ENCODE data around the gene GOLGA3. TPM values are rescaled to one million over a fixed set of nuclear protein-coding genes. Genes with fewer than 3 reads are reported as not detected.

GOLGA3 gene
- total RNA-seq, 1 donor = 148 TPM

DNA sequence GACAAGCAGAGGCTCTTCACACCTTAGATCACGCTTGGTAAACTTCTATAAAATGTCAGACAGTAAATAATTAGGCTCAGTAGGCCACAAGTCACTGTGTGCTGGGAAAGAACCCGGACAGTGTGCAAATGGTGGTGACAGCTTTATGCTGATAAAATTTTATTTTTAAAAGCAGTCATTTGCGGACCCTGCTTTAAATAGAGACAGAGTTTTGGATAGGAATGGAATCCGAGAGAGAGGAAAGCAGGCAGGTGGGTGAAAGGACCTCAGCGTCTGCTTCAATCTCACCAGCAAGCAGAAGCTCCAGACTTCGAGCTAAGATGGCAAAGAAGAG, 88.4 kb downstream of the GOLGA3 start:
- no peak for DNase-seq (ENCODE audit: low read depth)
- H3K4me3 ChIP-seq (ENCODE audit: low read depth, low read length) = no peak overlapping the region
- TF ChIP-seq, protein P1, sequence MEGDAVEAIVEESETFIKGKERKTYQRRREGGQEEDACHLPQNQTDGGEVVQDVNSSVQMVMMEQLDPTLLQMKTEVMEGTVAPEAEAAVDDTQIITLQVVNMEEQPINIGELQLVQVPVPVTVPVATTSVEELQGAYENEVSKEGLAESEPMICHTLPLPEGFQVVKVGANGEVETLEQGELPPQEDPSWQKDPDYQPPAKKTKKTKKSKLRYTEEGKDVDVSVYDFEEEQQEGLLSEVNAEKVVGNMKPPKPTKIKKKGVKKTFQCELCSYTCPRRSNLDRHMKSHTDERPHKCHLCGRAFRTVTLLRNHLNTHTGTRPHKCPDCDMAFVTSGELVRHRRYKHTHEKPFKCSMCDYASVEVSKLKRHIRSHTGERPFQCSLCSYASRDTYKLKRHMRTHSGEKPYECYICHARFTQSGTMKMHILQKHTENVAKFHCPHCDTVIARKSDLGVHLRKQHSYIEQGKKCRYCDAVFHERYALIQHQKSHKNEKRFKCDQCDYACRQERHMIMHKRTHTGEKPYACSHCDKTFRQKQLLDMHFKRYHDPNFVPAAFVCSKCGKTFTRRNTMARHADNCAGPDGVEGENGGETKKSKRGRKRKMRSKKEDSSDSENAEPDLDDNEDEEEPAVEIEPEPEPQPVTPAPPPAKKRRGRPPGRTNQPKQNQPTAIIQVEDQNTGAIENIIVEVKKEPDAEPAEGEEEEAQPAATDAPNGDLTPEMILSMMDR (IDR thresholded peaks at IDR 0.05; ENCODE audit: insufficient read depth, low read depth, low read length) = no peak

DNA sequence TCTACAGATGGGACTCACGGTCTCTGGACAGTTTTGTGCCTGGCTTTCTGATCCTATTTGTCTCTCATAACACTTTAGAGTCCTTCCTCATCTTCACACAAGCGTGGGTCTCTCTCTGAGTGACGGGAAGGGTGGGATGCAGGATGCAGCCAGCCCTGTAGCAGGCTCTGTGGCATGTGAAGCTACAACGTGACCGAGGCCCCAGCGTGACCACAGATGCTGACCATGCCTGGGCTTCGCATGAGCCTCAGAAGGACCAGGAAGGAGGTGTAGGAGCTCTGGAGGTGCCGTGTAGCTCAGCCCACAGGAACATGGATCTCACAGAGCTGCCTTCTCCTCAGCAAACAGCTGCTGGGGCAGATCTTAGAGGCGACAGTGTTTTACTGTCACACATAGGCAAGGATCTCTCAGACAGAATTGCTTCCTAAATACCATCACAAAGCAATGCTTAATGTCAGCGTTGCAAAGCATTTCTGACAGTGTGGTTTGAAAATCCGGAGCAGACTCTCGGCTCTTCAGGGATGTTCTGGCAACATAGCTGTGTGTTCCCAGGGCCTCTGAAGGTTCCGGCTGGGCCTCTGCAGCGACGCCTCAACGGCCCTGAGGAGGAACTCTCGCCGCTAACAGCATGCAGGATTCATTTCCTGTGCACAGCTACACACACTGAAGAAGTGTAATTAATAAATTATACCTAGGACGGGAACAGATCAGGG, 88.9 kb downstream of the GOLGA3 start:
- no peak for DNase-seq (ENCODE audit: low read depth)
- no peak overlapping the region for H3K4me3 ChIP-seq (ENCODE audit: low read depth, low read length)
- TF ChIP-seq, protein P1 (IDR thresholded peaks at IDR 0.05; ENCODE audit: insufficient read depth, low read depth, low read length) = no peak

DNA sequence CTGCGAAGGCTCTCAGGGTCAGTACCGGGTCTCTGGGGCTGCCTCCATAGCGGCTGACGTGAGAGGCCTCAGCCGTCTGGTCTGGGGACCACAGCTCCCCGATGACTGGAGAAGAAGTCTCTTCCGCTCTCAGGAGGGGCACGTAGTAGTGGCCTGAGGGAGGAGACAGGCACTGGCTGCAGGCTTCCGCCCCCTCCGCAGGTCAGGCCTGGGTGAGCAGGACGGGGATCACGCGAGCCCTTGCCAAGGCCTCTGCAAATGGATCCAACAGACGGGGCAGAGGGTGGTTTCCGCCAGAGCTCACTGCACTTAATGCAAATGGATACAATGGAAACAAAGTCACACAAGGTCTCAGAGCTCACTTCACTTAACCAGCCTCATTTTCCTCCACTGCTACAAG, 91.8 kb downstream of the GOLGA3 start:
- no peak overlapping the region for H3K4me3 ChIP-seq (ENCODE audit: low read depth, low read length)
- DNase-seq (ENCODE audit: low read depth) = no peak
- TF ChIP-seq, protein P1 (IDR thresholded peaks at IDR 0.05; ENCODE audit: insufficient read depth, low read depth, low read length) = no peak

DNA sequence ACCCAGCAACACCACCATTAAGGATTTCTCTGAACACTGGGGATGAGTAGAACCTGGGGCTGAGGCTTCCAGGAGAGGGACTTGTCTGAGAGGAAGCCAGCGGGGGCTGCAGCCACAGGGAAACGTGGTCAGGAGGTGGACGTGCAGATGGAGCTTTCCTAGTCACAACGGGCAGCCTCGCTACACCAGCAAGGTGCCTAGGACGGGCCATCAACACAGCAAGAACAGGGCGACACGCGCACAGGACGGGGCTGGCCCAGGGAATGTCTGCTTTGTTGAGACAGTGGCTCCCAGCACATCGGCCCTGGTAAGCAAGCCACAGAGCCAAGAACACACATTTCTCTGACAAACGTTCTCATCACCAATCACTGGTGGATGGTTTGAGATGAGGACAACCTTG, 92.3 kb downstream of the GOLGA3 start:
- TF ChIP-seq, protein P1 (IDR thresholded peaks at IDR 0.05; ENCODE audit: insufficient read depth, low read depth, low read length) = no peak
- no peak for DNase-seq (ENCODE audit: low read depth)
- H3K4me3 ChIP-seq (ENCODE audit: low read depth, low read length) = no peak overlapping the region

DNA sequence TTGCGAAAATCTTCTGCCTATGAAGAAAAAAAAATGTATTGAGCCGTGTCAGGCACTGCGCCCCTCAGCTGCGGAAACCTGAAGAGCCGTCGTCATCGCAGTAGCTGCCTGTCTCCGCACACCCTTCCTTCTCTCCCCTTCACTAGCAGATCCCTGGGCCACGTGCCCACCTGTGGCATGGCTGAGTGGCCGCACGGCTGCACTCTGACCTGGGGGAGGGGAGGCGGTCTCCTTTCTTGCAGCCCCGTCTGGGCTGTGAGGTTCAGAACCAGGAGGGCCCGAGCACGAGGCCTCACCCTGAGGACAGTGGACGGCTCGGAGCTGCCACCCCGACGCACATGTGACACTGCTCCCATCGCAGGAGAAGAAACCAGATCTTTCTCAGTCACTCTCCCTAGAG, 93.2 kb downstream of the GOLGA3 start:
- TF ChIP-seq, protein P1 (IDR thresholded peaks at IDR 0.05; ENCODE audit: insufficient read depth, low read depth, low read length) = no peak
- H3K4me3 ChIP-seq (ENCODE audit: low read depth, low read length) = no peak overlapping the region
- DNase-seq (ENCODE audit: low read depth) = no peak

DNA sequence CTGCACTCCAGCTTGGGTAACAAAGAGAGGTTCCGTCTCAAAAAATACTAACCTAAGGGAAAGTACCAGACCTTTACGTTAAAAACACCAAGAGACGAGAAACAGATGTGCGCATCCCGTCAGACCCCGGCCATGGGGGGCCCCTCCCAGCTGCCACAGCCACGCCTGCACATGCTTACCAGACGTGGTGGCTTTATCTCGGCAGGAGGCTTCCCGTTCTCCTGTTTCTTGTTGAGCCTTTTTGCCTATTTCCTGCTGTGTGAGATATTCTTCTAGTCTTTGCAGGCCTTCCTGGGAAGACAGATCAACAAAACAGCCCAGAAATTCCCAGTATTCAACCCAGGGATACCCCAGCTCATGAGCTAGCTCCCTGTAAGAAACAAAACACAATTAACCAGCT, 94.5 kb downstream of the GOLGA3 start:
- no peak overlapping the region for H3K4me3 ChIP-seq (ENCODE audit: low read depth, low read length)
- no peak for DNase-seq (ENCODE audit: low read depth)
- TF ChIP-seq, protein P1 (IDR thresholded peaks at IDR 0.05; ENCODE audit: insufficient read depth, low read depth, low read length) = no peak

DNA sequence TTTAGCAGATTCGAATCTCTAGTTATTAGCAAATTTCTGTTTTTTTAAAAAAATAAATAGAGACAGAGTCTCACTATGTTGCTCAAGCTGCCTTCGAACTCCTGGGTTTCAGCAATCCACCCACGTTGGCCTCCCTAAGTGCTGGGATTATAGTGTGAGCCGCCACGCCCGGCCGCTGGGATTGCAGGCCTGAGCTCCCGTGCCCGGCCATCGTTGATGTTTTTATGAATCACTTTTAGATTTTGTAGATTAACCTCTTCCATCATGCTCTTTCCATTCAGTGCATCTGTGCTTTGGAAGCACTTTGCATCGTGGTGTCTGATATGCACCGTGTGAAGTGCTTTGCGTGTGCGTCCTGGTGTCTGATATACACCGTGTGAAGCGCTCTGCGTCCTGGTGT, 97.1 kb downstream of the GOLGA3 start:
- TF ChIP-seq, protein P1 (IDR thresholded peaks at IDR 0.05; ENCODE audit: insufficient read depth, low read depth, low read length) = no peak
- H3K4me3 ChIP-seq (ENCODE audit: low read depth, low read length) = no peak overlapping the region
- peak; percentile 7 for DNase-seq (ENCODE audit: low read depth)

Measured in fibroblast of villous mesenchyme (primary cell).